Gastroesophageal sphincter (tissue), 3 donors: ENCODE results near the gene LAMC1.

ENCODE experiments used
- CTCF ChIP-seq, 4 experiments: fragments of 200-600 bp in 2 of 4; fragments of 450-650 bp in 2 of 4; sonication (generic) in 1 of 4; IDR thresholded peaks; one replicate each; pipeline ENCODE4 v1.5.1; 2017 to 2019; ENCODE audit warnings: antibody characterized with exemption in 4 of 4, mild to moderate bottlenecking in 2 of 4, moderate library complexity in 2 of 4
- POLR2A ChIP-seq, 2 donors: fragments of 450-650 bp; IDR thresholded peaks; one replicate each; pipeline ENCODE4 v1.6.1; 2017; ENCODE audit warnings: antibody characterized with exemption in 2 of 2, mild to moderate bottlenecking in 2 of 2, moderate library complexity in 1 of 2

GRCh38 chr1:182984621-182985020 lies 38.6 kb upstream of the LAMC1 start:
- no peak for TF ChIP-seq CTCF (IDR thresholded peaks at IDR 0.05)
- no peak for TF ChIP-seq POLR2A (IDR thresholded peaks at IDR 0.05)
